Ishikawa (cell line): ENCODE results near the gene CNOT2.

Experiments
- EGR1 ChIP-seq: IDR thresholded peaks from 2 replicates; pipeline ENCODE4 v1.6.1; 2012
- EP300 ChIP-seq: IDR thresholded peaks from 2 replicates; pipeline ENCODE4 v1.6.1; 2012; ENCODE audit warnings: borderline replicate concordance
- FOXM1 ChIP-seq: IDR thresholded peaks from 2 replicates; pipeline ENCODE4 v1.6.1; 2012; ENCODE audit warnings: low read depth, borderline replicate concordance
- RAD21 ChIP-seq: IDR thresholded peaks from 2 replicates; pipeline ENCODE4 v1.6.1; 2012; ENCODE audit warnings: low read depth
- TAF1 ChIP-seq: IDR thresholded peaks from 2 replicates; pipeline ENCODE4 v1.6.1; 2012; ENCODE audit warnings: low read depth, mild to moderate bottlenecking
- TEAD4 ChIP-seq: IDR thresholded peaks from 2 replicates; pipeline ENCODE4 v1.6.1; 2012
- YY1 ChIP-seq: IDR thresholded peaks from 2 replicates; pipeline ENCODE4 v1.6.1; 2012; ENCODE audit warnings: low read depth
- ZBTB7A ChIP-seq: IDR thresholded peaks from 2 replicates; pipeline ENCODE4 v1.6.1; 2012; ENCODE audit warnings: low read depth
- TF ChIP-seq, protein P1 (sequence below): IDR thresholded peaks from 2 replicates; pipeline ENCODE4 v1.6.1; 2012

DNA sequence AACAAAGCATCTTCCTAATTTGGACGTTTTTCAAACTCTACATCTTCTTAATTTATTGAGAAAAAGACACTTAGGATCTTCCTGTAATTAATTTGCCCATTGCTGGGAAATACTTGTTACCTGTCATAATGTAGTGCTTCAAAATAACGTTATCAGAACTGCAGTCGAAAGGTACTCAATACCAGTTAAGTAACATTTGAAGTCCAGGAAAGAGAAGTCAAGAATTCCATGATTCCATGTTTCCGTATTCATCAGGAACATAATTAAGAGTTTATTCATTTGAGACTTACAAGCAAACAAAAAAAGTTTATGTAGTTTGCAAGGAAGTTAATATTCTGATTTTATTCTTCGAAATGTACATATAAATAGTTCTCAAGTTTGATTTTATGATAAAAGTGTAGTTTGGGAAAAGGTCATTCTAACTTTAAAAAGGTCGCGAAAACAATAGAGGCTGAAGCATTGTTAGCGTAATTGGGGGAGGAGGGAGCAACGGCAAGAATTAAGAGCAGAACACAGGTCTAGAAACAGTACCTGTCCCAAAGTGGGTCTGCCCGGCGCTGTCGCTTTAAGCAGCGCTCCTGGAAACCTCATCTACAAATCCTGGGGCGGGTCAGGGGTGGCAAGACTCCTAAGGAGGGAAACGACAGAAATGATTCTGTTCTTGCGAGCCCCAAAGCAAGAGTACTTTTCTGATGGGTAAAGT is 121.6 kb downstream of the CNOT2 start:
- TF ChIP-seq YY1 (no peak), EP300 (no peak), EGR1 (no peak), TEAD4 (no peak), RAD21 (peak; percentile 10; the same call in 1 of the 2 replicates), TAF1 (no peak), FOXM1 (no peak), ZBTB7A (no peak)
- TF ChIP-seq, protein P1, sequence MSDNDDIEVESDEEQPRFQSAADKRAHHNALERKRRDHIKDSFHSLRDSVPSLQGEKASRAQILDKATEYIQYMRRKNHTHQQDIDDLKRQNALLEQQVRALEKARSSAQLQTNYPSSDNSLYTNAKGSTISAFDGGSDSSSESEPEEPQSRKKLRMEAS, result no peak
